PC-9 (cell line): ENCODE results near the gene DNM1.

ENCODE experiments used
- EZH2 ChIP-seq: fragments of 200-600 bp; sonication (generic); IDR thresholded peaks from 2 replicates; pipeline ENCODE4 v1.8.0; 2017; ENCODE audit warnings: antibody characterized with exemption, low read depth
- TF ChIP-seq, protein P1 (sequence below): fragments of 200-600 bp; sonication (generic); conservative IDR thresholded peaks from 2 replicates; pipeline ENCODE4 v1.6.1; 2017; ENCODE audit warnings: mixed run types, antibody characterized with exemption, mild to moderate bottlenecking, moderate library complexity

DNA sequence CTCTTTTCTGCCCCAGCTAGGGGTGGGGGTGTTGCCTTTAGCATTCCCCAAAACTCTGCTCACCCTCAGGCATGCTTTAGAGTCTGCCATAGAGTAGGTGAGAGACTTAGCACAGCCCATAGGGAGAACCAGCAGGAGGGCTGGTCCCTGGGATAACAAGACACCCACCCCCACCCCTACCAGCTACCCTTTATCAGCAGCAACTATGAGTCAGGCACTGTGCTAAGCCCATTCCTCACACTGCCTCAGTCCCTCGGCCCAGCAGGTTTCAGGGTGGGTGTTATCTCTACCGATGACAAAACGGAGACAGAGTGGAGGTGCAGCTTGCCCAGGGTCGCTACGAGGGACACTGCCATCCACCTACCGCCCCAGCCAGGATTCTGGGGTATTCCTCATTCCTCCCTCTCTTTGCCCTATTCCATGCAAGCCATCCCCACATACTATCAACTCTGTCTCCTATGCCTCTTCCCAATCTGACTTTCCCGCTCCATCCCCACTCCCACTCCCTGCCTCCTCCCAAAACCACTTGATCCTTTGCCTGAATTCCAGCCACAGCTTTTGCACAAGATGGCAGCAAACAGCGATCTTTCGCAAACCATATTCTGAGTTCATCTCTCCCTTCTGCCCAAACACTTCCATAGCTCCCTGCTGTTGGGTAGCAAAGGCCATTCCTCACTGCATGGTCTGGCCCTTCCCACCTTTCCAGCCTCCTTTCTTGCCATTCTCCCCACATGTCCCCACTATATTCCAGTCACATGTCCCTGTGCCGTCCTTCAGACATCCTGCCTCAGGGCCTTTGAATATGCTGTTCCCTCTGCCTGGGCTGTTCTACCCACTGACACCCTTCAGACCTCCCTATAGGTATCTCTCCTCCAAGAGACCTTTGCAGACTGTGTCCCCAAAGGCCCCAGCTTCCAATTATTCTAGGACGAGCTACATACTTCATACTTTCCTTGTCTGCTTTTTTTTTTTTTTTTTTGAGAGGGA, 16.9 kb upstream of the DNM1 start:
- TF ChIP-seq, protein P1, sequence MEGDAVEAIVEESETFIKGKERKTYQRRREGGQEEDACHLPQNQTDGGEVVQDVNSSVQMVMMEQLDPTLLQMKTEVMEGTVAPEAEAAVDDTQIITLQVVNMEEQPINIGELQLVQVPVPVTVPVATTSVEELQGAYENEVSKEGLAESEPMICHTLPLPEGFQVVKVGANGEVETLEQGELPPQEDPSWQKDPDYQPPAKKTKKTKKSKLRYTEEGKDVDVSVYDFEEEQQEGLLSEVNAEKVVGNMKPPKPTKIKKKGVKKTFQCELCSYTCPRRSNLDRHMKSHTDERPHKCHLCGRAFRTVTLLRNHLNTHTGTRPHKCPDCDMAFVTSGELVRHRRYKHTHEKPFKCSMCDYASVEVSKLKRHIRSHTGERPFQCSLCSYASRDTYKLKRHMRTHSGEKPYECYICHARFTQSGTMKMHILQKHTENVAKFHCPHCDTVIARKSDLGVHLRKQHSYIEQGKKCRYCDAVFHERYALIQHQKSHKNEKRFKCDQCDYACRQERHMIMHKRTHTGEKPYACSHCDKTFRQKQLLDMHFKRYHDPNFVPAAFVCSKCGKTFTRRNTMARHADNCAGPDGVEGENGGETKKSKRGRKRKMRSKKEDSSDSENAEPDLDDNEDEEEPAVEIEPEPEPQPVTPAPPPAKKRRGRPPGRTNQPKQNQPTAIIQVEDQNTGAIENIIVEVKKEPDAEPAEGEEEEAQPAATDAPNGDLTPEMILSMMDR, result no peak
- no peak for TF ChIP-seq EZH2
